Right renal cortex interstitium (tissue), 3 donors: ENCODE measurements around the gene CIB2. TPM values are rescaled to one million over a fixed set of nuclear protein-coding genes. Genes with fewer than 3 reads are reported as not detected.

Source experiments
- DNase-seq, 3 donors: peaks; one replicate each; pipeline ENCODE4 v3.0.0-alpha.2; 2013; ENCODE audit warnings: low read depth in 3 of 3, low spot score in 2 of 3
- polyA plus RNA-seq, 3 donors: library from polyadenylated mRNA; unstranded; fragments of 120-200 nt; gene quantifications; one replicate each; pipeline ENCODE4 v1.2.1, GENCODE V29; 2013; ENCODE audit not compliant: insufficient read length in 3 of 3

The CIB2 gene
- polyA plus RNA-seq, 3 donors, result 28.2 to 33.0 (median 30.0) TPM

- DNase-seq, result no peak
Measured at GRCh38 chr15:78149805-78150751, 18.8 kb upstream of the CIB2 start.

DNA sequence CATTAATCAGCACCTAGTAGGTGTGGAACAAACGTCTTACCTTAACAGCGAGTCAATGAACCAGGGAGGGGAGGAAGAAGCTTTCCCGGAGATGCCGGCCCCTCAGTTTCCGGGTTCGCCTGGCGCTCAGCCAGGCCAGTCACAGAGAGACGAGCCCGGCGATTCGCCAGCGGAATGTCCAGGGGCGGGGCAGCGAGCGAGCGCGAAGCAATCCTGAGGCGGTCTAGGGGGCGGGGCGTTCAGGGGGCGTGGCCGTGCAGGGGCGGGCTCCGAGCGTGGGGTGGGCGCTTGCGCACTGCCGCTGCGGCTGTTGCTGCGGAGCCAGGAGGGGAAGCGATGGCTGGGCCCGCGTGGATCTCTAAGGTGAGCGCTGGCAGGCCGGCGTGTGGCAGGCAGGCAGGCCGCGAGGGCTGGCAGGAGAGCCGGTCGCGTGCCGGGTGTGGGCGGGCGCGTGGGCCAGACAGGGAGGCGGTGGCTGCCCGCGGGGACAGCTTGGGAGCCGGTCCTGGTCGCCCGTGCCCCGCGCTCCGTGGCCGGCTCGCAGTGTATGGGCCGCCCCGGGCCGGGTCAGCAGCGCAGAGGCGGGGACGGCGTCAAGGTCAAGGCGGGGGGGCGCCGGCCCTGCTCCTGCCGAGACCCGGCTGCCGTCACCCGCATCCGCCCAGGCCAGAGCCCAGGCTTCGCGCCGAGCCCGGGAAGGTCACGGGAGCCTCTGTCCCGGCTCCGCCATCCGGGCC, 18.0 kb upstream of the CIB2 start, which contains the start of gene IDH3A:
Gene IDH3A, plus strand, starts transcription at position 295 of the 737 bp plus-strand sequence. Its CDS starts 42 bp downstream, at position 337.
- DNase-seq, result peak; percentile 94 to 96 (median 95)

DNA sequence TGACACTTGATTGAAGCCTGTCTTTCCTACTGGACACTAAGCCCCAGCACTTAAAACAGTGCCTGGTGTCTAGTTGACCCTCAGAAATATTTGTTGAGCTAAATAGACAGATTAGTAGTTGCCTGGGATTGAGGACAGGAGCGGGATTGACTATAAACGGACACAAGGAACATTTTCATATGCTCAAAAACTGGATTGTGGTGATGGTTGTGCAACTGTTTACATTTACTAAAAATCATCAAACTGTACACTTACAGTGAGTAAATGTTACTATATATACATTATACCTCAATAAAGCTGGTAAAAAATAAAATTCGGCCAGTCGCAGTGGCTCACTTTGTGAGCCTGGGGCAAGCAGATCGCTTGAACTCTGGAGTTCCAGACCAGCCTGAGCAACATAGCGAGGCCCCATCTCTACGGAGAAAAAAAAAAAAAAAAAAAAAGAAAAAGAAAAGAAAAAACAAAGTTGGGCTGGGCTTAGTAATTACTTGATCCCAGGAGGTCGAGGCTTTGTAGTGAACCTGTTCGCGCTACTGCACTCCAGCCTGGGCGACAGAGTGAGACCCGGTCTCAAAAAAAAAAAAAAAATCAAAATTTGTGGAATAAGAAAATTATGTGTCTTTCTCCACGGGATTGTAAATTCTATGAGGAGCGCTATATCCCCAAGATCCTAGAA, 17.3 kb upstream of the CIB2 start:
- no peak for DNase-seq

- no peak for DNase-seq
Measured at GRCh38 chr15:78147566-78147965, 16.3 kb upstream of the CIB2 start.

GRCh38 chr15:78146425-78147154, 15.3 kb upstream of the CIB2 start:
- no peak for DNase-seq

DNA sequence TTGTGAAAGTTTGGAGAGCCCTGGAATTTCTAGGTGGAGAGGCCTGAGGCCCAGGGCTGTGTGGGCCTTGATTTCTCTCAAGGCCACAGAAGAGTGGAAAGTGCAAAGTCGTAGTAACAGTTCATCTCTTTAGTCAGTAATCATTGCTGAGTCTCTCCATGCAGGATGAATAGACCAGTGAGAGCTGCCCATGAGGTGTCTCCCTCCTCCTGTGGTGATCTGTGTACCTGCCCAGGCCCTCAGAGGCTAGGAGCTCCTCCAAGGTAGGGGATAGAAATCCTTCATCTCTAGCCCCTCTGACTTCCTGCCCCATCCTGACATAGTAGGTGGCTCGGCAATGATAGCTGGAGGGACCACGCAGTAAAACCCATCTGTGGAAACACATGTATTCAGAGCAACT, 11.1 kb upstream of the CIB2 start:
- DNase-seq, result no peak

- no peak for DNase-seq
Measured at GRCh38 chr15:78140292-78140691, 9.0 kb upstream of the CIB2 start.

- no peak for DNase-seq
Measured at GRCh38 chr15:78139578-78139977, 8.3 kb upstream of the CIB2 start.

DNA sequence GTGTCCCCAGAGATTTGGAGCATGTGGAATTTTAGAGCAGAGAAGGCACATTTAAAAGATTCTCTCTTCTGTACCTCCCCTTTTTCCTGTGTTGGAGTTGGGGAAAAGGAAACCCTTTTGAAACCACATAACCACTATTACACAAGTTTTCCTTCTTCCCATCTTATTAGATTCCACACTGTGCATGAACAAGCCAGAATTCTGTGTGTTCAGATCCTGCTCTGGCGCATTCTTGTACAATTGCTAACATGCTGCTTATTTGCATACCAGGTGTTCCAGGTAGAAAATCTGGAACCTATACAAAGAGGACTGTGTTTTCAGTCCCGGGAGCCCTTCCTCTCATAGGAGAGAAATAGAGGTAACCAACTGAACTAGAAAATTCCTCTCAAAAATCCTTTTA, 2.6 kb upstream of the CIB2 start:
- no peak for DNase-seq

GRCh38 chr15:78130466-78131294, 565 bp downstream of the CIB2 start:
- no peak for DNase-seq

DNA sequence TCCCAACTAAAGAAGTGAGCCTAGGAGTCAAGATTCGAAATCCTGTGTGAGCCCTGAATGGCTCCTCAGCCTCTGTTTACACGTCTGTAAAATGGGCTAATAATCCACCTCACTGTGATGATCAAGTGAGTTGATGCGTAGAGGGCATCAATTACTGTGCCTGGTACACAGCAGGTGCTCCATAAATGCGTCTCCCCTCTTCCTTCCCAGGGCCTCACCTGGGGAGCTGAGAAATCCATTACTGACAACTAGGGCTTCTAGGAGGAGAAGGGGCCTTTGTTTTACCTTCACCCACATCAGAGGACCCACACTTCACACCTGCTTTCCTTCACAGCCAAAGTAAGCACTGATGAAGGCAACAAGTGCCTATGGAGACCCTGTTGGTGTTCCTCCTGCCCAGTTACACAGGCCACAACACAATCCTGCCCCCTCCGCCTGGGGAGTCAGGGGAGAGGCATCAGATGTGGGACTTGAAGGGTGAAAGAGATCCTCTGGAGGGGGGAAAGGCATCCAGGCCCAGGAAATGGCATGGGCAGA, 1.4 kb downstream of the CIB2 start:
- no peak for DNase-seq

- no peak for DNase-seq
Measured at GRCh38 chr15:78129077-78129750, 2.0 kb downstream of the CIB2 start.

GRCh38 chr15:78127882-78128281, 3.4 kb downstream of the CIB2 start:
- no peak for DNase-seq

DNA sequence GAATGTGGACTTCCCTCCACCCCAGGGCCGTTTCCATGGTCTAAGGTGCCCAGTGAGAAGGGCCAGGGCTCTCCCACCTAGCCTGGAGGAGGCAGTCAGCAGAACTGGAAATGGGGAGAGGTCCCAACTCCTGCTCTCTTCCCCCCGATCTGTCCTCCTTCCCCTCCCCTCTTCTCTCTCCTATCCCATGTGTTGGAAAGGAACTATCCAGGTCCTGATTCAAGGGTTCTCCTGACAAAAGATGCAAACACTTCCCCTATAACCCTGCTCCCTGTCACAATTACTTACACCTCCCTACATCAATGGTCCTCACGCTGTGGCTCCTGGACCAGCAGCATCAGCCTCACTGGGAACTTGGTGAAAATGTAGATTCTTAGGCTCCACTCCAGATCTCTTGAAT, 6.0 kb downstream of the CIB2 start:
- no peak for DNase-seq

GRCh38 chr15:78120523-78120922, 10.7 kb downstream of the CIB2 start:
- no peak for DNase-seq

GRCh38 chr15:78112551-78112950, 18.7 kb downstream of the CIB2 start:
- DNase-seq, result no peak

DNA sequence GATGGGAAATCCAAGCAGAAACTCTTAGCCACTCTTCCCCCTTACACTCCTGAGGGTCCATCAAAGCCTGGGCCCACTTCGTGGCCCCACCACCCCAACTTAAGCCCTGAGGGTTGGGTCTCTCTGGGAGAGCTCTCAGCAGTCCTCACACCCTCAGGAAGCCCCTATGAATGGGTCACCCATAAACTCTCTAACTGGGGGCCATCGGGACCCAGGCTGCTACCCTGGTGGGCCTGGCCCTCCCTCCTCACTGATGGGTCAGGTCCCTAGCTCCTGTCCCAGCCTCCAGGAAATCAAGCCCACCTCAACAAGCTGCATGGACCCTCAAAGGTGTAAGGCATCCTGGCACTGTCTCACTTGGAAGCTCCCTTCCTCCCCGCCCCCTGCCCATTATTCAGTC, 19.5 kb downstream of the CIB2 start:
- no peak for DNase-seq

DNA sequence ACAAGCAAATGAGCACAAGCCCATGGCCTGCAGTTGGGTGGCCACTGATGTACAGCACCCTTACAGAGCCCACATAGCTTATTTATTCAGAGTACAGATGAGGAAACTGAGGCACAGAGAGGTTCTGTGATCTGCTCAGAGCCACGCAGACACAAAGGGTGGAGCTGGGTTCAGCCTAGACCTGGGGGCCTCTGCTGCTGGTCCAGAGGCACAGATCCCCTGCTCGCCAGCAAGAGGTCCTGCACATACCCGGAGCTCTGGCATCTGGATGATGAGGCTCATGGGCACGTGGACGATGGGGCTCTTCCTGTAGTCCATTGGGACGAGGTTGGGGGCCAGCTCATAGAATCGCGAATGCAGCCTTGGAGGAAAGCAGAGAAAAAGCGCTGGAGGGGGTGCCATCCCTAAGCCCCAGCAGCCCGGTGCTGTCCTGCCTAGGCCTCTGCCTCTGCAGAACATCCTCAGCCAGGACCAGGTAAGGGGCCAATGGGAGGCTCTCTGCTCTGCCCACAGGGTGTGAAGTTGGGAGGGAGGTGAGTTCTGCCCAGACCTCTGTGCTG, 20.2 kb downstream of the CIB2 start:
- no peak for DNase-seq
